C1 segment of cervical spinal cord (tissue), 14 donors: ENCODE measurements around the gene ZIK1.

Experiments
- DNase-seq, 14 donors: peaks; one replicate each; lab custom pipeline; 2025; lab: John Stamatoyannopoulos, UW

Gene ZIK1

GRCh38 chr19:57611113-57611512, 27.2 kb downstream of the ZIK1 start:
- no peak for DNase-seq

DNA sequence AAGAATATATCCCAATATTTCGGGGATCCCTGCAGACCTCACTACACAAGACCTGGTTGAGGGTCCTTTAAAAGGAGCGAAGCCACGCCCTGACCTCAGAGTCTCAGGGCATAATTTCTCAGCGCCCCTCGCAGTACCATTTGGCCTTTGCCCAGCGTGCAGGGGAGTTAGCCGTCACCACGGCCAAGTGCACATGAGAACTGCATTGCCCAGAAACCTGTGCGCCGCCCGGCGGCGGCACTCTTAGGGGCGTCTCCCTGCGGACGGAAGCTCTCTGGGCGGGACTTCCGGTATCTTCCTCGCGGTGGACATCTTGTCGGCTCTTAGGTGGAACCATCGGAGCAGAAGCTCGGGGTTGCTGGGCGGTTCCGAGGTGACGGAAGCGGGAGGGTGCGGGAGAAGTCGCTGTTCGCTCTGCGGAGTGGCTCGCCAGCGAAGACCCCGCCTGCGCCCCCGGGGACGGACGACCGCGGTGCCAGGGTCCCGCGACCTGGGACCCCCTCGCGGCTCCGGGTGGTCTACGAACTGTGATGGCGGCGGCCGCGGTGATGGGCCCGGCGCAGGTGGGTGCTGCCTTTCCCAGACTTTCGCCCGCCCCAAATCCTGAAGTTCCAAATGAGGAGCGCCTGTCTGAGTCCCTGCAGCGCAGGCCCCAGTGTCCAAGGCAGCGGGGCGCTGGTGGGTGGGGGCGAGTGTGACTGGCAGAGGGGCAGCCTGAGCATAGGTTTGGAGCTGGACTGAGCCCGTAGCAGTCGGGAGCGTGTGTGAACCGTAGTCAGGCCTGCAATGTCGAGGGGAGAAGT, 30.2 kb downstream of the ZIK1 start, which contains the start of gene ZNF134:
Gene ZNF134 (plus strand): TSS at position 302 of the 803 bp plus-strand sequence. CDS start 5,227 bp downstream, outside the sequence.
- peak in 13 of 14 donors; percentile 34 to 89 (median 76) for DNase-seq

DNA sequence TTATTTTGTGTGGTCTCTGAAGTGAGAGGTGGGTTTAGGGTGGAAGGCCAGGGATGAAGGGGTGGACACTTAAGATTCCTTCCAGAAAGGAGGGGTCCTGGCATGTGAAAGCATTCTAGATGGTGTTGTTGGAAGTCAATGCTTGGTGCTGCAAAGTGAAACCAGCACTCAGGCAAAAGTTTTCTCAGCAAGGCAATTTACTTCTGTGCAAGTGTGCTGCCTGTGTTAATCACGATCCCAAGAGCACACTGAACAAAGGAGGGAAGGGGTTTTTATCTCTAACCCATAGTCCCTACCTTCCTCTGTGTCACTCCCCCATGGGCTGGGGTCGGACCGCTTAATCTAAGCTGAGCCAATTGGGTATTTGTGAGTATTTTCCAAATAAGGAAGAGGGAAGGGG, 31.4 kb downstream of the ZIK1 start:
- no peak for DNase-seq

DNA sequence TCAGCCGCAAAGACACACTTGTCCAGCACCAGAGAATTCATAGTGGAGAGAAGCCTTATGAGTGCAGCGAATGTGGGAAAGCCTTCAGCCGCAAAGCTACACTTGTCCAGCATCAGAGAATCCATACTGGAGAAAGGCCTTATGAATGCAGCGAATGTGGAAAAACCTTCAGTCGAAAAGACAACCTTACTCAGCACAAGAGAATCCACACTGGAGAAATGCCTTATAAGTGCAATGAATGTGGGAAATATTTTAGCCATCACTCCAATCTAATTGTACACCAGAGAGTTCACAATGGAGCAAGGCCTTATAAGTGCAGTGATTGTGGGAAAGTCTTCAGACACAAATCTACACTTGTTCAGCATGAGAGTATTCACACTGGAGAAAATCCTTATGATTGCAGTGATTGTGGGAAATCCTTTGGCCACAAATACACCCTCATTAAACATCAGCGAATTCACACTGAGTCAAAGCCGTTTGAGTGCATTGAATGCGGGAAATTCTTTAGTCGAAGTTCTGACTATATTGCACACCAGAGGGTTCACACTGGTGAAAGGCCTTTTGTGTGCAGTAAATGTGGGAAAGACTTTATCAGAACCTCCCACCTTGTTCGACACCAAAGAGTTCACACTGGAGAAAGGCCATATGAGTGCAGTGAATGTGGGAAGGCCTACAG, 36.9 kb downstream of the ZIK1 start:
- no peak for DNase-seq

DNA sequence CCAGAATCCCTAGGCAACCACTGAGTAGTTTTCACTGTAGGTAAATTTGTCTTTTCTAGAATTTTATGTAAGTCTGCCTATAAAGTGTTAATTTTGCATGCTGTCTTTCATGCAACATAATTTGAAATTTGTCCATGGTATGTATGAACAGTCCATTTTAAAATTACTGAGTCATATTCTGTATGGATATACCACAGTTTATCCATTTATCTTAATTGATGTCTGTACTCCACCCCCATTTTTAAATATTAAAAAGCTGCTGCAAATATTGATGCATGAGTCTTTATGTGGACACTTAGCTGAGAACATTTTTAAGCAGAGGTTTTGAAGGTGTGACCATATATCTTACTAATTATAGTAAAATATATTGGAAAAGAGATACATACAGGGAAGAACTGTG, 39.1 kb downstream of the ZIK1 start:
- no peak for DNase-seq

GRCh38 chr19:57632987-57633831, 49.3 kb downstream of the ZIK1 start, which contains the start of gene ZNF211:
Gene ZNF211 (plus strand): TSS chr19:57633168. CDS start chr19:57633347, 179 bp downstream.
- peak; percentile 50 to 93 (median 86) for DNase-seq

DNA sequence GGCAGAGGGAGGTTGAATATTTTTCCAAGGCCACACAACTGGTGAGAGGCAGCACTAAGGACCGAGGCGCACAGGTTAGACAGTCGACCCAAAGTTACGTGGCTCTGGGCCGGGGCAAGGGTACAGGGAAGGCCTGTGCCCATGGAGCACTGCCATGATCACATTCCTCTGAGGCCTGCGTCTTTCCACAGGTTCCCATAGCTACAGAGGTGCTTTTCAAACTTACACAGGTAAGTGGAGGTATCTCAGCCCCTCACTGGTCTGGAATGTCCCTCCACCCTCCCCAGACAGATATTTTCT, 49.8 kb downstream of the ZIK1 start:
- DNase-seq = no peak

GRCh38 chr19:57637379-57637778, 53.4 kb downstream of the ZIK1 start:
- DNase-seq = no peak

DNA sequence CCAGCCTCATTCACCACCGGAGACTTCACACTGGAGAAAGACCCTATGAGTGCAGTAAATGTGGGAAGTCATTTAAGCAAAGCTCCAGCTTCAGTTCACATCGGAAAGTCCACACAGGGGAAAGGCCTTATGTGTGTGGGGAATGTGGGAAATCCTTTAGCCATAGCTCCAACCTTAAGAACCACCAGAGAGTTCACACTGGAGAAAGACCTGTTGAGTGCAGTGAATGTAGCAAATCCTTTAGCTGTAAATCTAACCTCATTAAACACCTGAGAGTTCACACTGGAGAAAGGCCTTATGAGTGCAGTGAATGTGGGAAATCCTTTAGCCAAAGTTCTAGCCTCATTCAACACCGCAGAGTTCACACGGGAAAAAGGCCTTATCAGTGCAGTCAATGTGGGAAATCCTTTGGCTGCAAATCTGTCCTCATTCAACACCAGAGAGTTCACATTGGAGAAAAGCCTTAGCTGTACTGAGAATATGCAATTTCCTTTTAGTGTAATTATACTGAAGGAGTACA, 57.8 kb downstream of the ZIK1 start:
- DNase-seq = no peak

- DNase-seq = no peak
Measured at GRCh38 chr19:57642396-57643046, 58.6 kb downstream of the ZIK1 start.
